Suprapubic skin (tissue), 4 donors: ENCODE measurements around the gene SAMD11.

Source experiments
- CTCF ChIP-seq, 2 donors: fragments of 200-600 bp in 1 of 2; fragments of 450-650 bp in 1 of 2; sonication (generic) in 1 of 2; IDR thresholded peaks; one replicate each; pipeline ENCODE4 v1.5.1; 2016 to 2019; ENCODE audit warnings: antibody characterized with exemption in 2 of 2, mild to moderate bottlenecking in 1 of 2, moderate library complexity in 1 of 2
- EP300 ChIP-seq: sonication (generic); formaldehyde crosslinking; IDR thresholded peaks from one replicate; pipeline ENCODE4 v1.6.1; 2017; ENCODE audit warnings: antibody characterized with exemption
- POLR2A ChIP-seq, 2 donors: fragments of 450-650 bp; IDR thresholded peaks; one replicate each; pipeline ENCODE4 v1.6.1; 2017; ENCODE audit warnings: antibody characterized with exemption in 2 of 2, mild to moderate bottlenecking in 2 of 2, moderate library complexity in 2 of 2
- POLR2AphosphoS5 ChIP-seq, 3 donors: sonication (generic); formaldehyde crosslinking; IDR thresholded peaks; one replicate each; pipeline ENCODE4 v1.6.1; 2017; ENCODE audit warnings: antibody characterized with exemption in 3 of 3

DNA sequence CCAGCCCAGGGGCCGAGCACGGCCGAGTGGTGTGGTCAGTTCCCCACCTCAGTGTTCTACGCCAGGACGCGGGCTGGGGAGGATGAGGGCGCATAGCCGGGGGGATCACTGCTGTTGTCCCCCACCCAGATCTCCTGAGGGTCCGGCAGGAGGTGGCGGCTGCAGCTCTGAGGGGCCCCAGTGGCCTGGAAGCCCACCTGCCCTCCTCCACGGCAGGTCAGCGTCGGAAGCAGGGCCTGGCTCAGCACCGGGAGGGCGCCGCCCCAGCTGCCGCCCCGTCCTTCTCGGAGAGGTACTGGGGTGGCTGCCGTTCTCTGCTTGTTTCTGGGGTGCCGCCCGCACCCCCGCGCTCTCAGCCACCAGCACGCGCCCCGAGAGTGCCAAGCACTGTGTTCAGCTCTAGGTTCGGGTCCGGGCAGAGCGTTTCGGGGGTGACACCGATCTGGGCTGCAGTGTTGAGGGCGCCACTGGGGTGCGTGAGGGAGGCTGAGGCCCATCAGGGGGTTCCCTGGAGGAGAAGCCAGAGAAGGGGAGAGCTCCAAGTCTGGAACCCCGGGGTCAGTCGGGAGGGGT is 17.4 kb downstream of the SAMD11 start:
- TF ChIP-seq POLR2A (IDR thresholded peaks at IDR 0.05) (no peak), CTCF (IDR thresholded peaks at IDR 0.05) (no peak), EP300 (no peak), POLR2AphosphoS5 (IDR thresholded peaks at IDR 0.05) (no peak)
